AG04449 (cell line): Measurements from ENCODE around the gene CDH13.

Experiments
- CTCF ChIA-PET: fragments of 350-600 bp; formaldehyde crosslinking; extraction: SDS; loops from one replicate; lab custom pipeline; 2021; ENCODE audit warnings: antibody characterized with exemption; lab: Yijun Ruan, JAX
- POLR2A ChIA-PET: fragments of 400-600, 350-600 bp; formaldehyde crosslinking; extraction: SDS; loops from one replicate; lab custom pipeline; 2020; ENCODE audit warnings: antibody characterized with exemption, inconsistent platforms; lab: Yijun Ruan, JAX
- DNase-seq: peaks from one replicate; pipeline ENCODE4 v3.0.0-alpha.2; 2010; ENCODE audit warnings: low read depth, low spot score
- H3K4me3 ChIP-seq: 2 replicates; pipeline ENCODE4 v1.5.1; 2011; ENCODE audit warnings: low read depth, mild to moderate bottlenecking, control low read depth, low read length
- TF ChIP-seq, protein P1 (sequence below): IDR thresholded peaks from one replicate; pipeline ENCODE4 v1.5.1; 2011; ENCODE audit warnings: mild to moderate bottlenecking, moderate library complexity, low read length, control low read depth, inconsistent platforms; ENCODE audit not compliant: insufficient read depth; ENCODE audit errors: missing control alignments

Gene CDH13

DNA sequence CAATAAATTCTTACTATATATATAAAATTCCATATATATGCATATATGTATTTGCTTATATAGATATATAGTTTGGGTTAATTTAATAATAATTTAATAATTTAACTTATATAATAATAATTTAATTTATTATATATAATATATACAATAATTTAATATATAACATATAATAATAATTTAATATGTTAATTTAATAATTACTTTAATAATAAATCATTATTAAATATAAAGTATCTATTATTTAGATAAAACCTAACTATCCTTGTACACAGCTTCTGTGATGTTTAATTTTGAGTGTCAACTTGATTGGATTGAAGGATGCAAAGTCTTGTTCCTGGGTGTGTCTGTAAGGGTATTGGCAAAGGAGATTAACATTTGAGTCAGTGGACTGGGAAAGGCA is 40.6 kb upstream of the CDH13 start:
- ChIA-PET POLR2A (no interaction called here), CTCF (interaction anchor here (1.1 to 2.1 kb wide), 3 partner anchors 15 to 42 kb away, joined by 3 to 8 read pairs (median 7); no protein-coding TSS in a partner anchor)
- DNase-seq = no peak
- H3K4me3 ChIP-seq = no peak overlapping the region
- TF ChIP-seq, protein P1, sequence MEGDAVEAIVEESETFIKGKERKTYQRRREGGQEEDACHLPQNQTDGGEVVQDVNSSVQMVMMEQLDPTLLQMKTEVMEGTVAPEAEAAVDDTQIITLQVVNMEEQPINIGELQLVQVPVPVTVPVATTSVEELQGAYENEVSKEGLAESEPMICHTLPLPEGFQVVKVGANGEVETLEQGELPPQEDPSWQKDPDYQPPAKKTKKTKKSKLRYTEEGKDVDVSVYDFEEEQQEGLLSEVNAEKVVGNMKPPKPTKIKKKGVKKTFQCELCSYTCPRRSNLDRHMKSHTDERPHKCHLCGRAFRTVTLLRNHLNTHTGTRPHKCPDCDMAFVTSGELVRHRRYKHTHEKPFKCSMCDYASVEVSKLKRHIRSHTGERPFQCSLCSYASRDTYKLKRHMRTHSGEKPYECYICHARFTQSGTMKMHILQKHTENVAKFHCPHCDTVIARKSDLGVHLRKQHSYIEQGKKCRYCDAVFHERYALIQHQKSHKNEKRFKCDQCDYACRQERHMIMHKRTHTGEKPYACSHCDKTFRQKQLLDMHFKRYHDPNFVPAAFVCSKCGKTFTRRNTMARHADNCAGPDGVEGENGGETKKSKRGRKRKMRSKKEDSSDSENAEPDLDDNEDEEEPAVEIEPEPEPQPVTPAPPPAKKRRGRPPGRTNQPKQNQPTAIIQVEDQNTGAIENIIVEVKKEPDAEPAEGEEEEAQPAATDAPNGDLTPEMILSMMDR = no peak

DNA sequence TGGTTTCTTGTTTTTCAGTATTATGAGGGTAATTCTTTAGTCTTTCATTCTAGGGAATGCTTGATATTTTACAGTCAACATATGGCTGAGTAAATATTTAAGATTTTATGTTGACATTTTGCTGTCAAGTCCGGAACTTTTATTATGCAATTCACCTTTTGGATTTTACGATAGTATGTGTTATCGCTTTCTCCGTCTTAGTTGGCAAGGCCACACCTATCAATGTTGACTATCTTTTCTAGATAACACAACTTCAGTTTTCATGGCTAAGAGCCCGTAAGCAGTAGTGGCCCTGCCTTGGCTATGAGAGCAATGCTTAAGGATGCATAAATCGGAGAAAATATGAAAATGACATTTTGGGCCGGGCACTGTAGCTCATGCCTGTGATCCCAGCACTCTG is 39.5 kb upstream of the CDH13 start:
- ChIA-PET POLR2A (no interaction called here), CTCF (interaction anchor here (0.7 kb wide), 1 partner anchor 8 kb away, joined by 3 read pairs; no protein-coding TSS in a partner anchor)
- no peak for DNase-seq
- TF ChIP-seq, protein P1 = no peak
- no peak overlapping the region for H3K4me3 ChIP-seq

DNA sequence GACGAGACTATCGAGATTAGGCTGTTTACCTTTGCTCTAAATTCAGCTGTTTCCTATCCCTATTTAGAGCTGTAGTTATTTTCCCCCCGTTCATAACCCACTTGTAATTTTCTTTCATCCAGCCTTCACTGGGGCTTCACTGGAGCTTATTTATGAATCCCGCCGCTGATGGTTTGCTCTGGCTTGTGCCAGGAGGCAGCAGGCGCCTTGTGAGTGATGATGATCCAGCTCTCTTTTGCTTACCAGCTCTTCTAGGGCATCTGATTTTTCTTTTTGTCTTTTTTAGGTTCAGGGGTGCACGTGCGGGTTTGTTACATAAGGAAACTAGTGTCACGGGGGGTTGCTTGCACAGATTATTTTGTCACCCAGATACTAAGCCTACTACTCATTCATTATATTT is 37.4 kb upstream of the CDH13 start:
- POLR2A ChIA-PET = no interaction called here
- CTCF ChIA-PET = interaction anchor here (0.9 kb wide), 1 partner anchor 11 kb away, joined by 3 read pairs; no protein-coding TSS in a partner anchor
- DNase-seq = no peak
- H3K4me3 ChIP-seq = no peak overlapping the region
- TF ChIP-seq, protein P1 = no peak

DNA sequence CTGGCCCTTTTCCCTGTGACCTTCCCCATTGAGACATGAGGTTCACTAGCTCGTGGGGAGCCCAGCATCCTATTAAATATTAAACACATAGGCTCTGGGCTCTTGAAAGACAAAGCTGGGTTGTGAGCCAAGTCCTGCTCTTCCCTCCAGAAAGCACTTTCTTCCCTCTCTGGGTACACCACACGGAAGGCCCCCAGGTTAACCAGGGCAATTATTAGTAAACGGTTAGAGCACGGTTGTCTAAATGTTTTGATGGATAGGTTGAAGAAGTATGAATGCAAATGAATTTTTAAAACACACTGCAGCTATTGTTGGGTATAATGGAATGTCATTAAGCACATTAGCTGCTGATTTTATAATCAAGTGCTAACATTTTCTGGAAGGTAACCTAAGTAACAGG is 32.7 kb upstream of the CDH13 start:
- ChIA-PET CTCF (interaction anchor here (1.1 kb wide), 1 partner anchor 26 kb away, joined by 3 read pairs; no protein-coding TSS in a partner anchor), POLR2A (no interaction called here)
- no peak for DNase-seq
- no peak overlapping the region for H3K4me3 ChIP-seq
- TF ChIP-seq, protein P1 = no peak

DNA sequence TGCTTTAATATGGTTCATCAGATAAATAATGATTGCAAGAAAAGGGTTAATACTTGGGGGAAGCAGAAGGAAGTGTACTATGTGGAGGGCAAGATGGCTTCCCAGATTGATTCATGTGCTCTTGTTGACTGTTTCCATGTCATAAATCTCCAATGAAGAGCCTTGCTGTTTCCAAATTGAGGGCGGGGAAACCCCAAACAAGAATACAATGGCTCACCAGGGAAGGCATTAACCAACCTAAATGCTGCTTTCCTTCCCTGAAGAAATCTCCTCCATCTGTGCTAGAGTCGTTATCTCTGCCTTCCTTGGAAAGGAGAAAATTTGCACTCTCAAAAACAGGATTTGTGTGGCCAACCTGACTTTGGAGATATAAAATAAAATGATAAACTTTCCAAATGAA is 28.0 kb upstream of the CDH13 start:
- no peak overlapping the region for H3K4me3 ChIP-seq
- no peak for DNase-seq
- POLR2A ChIA-PET = no interaction called here
- CTCF ChIA-PET = no interaction called here
- TF ChIP-seq, protein P1 = no peak

DNA sequence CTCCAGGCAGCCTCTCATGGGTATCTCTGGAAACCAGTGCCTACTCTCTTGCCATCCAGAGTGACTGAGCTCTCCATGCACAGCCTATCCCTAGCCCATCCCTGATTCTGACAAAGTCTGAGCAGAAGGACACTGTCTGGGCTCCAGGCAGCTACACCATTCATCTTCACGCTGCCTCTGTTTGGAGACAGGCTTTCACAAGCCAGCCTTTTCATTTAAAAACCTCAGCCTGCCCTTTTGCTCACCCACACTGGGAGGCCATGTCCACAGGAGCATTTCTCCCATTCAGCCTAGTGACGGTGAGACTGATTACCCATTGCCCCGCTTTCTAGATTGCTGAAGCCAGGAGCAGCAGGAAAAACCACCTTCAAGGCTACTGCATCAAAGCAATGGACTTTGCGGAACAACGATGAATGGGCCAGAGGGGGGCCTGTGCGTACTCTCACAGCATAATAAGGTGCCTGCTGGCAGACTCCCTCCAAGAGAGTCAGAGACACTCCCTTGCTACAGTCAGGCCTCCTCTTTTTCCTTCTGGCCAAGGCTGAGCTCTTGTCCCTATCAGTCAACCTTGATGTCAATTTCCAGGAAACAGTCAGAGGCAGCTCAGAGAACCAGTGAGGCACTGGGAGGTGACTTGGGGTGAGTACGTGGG is 24.7 kb upstream of the CDH13 start:
- no peak overlapping the region for H3K4me3 ChIP-seq
- CTCF ChIA-PET = interaction anchor here (1.3 to 3.5 kb wide), 6 partner anchors 10 to 844 kb away, joined by 4 to 13 read pairs (median 7); no protein-coding TSS in a partner anchor
- TF ChIP-seq, protein P1 = no peak
- no peak for DNase-seq
- POLR2A ChIA-PET = no interaction called here
